GM12892 (cell line): ENCODE data around the gene WWOX.

Experiments used
- POLR2A ChIP-seq: IDR thresholded peaks from 2 replicates; pipeline ENCODE4 v1.6.1; 2011; ENCODE audit warnings: low read depth, low read length, control low read depth
- POLR2AphosphoS5 ChIP-seq: IDR thresholded peaks from 2 replicates; pipeline ENCODE4 v1.6.1; 2011; ENCODE audit warnings: low read depth, low read length, control low read depth
- TAF1 ChIP-seq: IDR thresholded peaks from 2 replicates; pipeline ENCODE4 v1.6.1; 2011; ENCODE audit warnings: low read depth, mild to moderate bottlenecking, control low read depth, low read length, borderline replicate concordance

- TF ChIP-seq POLR2A (no peak), POLR2AphosphoS5 (no peak), TAF1 (no peak)
Measured at GRCh38 chr16:78608305-78608776, 508.9 kb downstream of the WWOX start.
